ENCODE measurements around the gene OTOF. TPM values are rescaled to one million over a fixed set of nuclear protein-coding genes. Genes with fewer than 3 reads are reported as not detected.

Gene OTOF
- total RNA-seq, 1 donor from 2014 or later = 0.22 TPM

DNA sequence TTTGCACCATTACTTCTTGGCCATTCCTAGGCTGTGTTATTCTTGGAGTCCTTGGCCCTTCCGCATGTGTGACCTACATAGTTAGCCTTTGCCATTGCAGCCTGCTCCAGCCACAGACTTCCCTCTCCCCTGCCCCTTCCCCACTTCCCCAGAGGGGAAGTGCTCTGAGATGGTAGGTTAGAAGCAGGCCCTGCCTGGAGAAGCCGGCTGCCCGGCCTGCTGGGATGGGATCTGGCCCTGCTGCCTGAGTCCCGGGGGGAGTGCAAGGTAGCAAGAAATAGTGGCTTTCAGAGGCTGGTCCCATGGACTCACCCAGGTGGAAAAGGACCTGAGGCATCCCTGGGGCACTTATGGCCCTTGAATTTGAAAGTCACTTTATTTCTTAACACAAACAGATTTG, 28.4 kb upstream of the OTOF start:
- H3K4me1 Mint-ChIP-seq (ENCODE audit: low read depth) = peaks cover 1% of the 10 kb centered on the region
- H3K27me3 Mint-ChIP-seq = peaks cover 37% of the 10 kb centered on the region
- H3K27ac Mint-ChIP-seq = no peak overlapping the region
- DNase-seq (ENCODE audit: low spot score, unreplicated experiment) = no peak
- TF ChIP-seq CTCF (IDR thresholded peaks at IDR 0.05; ENCODE audit: unreplicated experiment) = no peak
- no peak overlapping the region for H3K4me3 Mint-ChIP-seq (ENCODE audit: low read depth)
- H3K36me3 Mint-ChIP-seq (ENCODE audit: insufficient read depth) = no peaks in the 10 kb centered on the region
- no peaks in the 10 kb centered on the region for H3K9me3 Mint-ChIP-seq (ENCODE audit: low read depth)

DNA sequence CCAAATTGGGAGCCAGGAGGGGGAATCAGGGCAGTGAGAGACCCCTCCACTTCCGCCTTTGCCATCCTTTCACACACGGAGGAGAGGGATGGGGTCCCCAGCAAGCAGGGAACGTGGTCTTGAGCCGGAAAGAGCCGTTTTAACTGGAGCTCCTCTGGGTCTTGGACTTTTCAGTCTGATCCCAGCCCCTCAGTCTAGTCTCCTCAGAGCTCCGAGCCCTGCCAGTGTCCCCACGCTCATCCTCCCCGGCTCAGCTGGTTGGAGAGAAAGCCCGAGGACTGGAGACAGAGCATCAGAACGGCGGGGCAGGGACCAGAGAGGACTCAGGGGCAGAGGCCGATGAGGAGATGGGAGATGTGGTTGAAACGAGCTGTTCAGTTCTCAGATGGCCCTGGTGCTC, 26.1 kb upstream of the OTOF start:
- DNase-seq (ENCODE audit: low spot score, unreplicated experiment) = no peak
- no peak for TF ChIP-seq CTCF (IDR thresholded peaks at IDR 0.05; ENCODE audit: unreplicated experiment)
- Mint-ChIP-seq H3K36me3 (ENCODE audit: insufficient read depth) (no peaks in the 10 kb centered on the region), H3K9me3 (ENCODE audit: low read depth) (no peaks in the 10 kb centered on the region), H3K27ac (no peak overlapping the region), H3K27me3 (peaks cover 39% of the 10 kb centered on the region), H3K4me3 (ENCODE audit: low read depth) (peak overlapping the region; percentile 70), H3K4me1 (ENCODE audit: low read depth) (peaks cover 1% of the 10 kb centered on the region)

GRCh38 chr2:26503231-26503880, 25.4 kb upstream of the OTOF start:
- H3K27ac Mint-ChIP-seq = peak overlapping the region; percentile 71
- no peaks in the 10 kb centered on the region for H3K36me3 Mint-ChIP-seq (ENCODE audit: insufficient read depth)
- DNase-seq (ENCODE audit: low spot score, unreplicated experiment) = peak; percentile 82
- peak overlapping the region; percentile 70 for H3K4me3 Mint-ChIP-seq (ENCODE audit: low read depth)
- H3K27me3 Mint-ChIP-seq = peaks cover 39% of the 10 kb centered on the region
- peak; percentile 97 for TF ChIP-seq CTCF (IDR thresholded peaks at IDR 0.05; ENCODE audit: unreplicated experiment)
- H3K4me1 Mint-ChIP-seq (ENCODE audit: low read depth) = peaks cover 1% of the 10 kb centered on the region
- no peaks in the 10 kb centered on the region for H3K9me3 Mint-ChIP-seq (ENCODE audit: low read depth)

DNA sequence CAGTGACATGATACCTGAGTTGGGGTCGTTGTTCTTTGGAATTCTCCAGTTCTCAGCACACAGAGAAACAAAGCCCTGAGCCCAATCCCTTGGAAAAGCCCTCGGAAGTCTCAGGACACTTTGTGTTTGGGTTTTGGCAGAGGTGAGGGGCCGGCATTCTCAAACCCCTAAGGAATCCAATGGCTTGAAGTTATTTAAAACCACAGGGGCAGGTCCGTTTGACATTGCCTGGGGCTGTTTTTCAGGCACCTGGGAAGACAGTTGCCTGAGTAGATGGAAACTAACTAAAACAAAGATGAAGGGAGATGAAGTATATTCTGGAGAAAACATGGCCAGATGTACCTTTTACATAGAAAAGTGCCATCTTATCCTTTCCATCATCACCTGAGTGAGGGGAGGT, 22.5 kb upstream of the OTOF start:
- no peak for DNase-seq (ENCODE audit: low spot score, unreplicated experiment)
- H3K4me1 Mint-ChIP-seq (ENCODE audit: low read depth) = peaks cover 10% of the 10 kb centered on the region
- no peaks in the 10 kb centered on the region for H3K9me3 Mint-ChIP-seq (ENCODE audit: low read depth)
- H3K27ac Mint-ChIP-seq = no peak overlapping the region
- H3K36me3 Mint-ChIP-seq (ENCODE audit: insufficient read depth) = no peaks in the 10 kb centered on the region
- H3K27me3 Mint-ChIP-seq = peaks cover 41% of the 10 kb centered on the region
- H3K4me3 Mint-ChIP-seq (ENCODE audit: low read depth) = no peak overlapping the region
- no peak for TF ChIP-seq CTCF (IDR thresholded peaks at IDR 0.05; ENCODE audit: unreplicated experiment)

GRCh38 chr2:26495705-26496297, 17.9 kb upstream of the OTOF start:
- Mint-ChIP-seq H3K9me3 (ENCODE audit: low read depth) (no peaks in the 10 kb centered on the region), H3K4me1 (ENCODE audit: low read depth) (peaks cover 9% of the 10 kb centered on the region), H3K27ac (peak overlapping the region; percentile 88), H3K27me3 (peaks cover 12% of the 10 kb centered on the region), H3K4me3 (ENCODE audit: low read depth) (no peak overlapping the region), H3K36me3 (ENCODE audit: insufficient read depth) (no peaks in the 10 kb centered on the region)
- TF ChIP-seq CTCF (IDR thresholded peaks at IDR 0.05; ENCODE audit: unreplicated experiment) = no peak
- DNase-seq (ENCODE audit: low spot score, unreplicated experiment) = no peak

Measured in progenitor cell of endocrine pancreas (in vitro differentiated cells).